HG03378 (cell line): ENCODE data around the gene CTDP1.

Source experiments
- ATAC-seq: cut with Tn5 transposase; IDR thresholded peaks from one replicate; pipeline ENCODE4 v1.9.1; 2021; ENCODE audit warnings: mild to moderate bottlenecking, moderate library complexity; ENCODE audit not compliant: unreplicated experiment

CTDP1 gene

DNA sequence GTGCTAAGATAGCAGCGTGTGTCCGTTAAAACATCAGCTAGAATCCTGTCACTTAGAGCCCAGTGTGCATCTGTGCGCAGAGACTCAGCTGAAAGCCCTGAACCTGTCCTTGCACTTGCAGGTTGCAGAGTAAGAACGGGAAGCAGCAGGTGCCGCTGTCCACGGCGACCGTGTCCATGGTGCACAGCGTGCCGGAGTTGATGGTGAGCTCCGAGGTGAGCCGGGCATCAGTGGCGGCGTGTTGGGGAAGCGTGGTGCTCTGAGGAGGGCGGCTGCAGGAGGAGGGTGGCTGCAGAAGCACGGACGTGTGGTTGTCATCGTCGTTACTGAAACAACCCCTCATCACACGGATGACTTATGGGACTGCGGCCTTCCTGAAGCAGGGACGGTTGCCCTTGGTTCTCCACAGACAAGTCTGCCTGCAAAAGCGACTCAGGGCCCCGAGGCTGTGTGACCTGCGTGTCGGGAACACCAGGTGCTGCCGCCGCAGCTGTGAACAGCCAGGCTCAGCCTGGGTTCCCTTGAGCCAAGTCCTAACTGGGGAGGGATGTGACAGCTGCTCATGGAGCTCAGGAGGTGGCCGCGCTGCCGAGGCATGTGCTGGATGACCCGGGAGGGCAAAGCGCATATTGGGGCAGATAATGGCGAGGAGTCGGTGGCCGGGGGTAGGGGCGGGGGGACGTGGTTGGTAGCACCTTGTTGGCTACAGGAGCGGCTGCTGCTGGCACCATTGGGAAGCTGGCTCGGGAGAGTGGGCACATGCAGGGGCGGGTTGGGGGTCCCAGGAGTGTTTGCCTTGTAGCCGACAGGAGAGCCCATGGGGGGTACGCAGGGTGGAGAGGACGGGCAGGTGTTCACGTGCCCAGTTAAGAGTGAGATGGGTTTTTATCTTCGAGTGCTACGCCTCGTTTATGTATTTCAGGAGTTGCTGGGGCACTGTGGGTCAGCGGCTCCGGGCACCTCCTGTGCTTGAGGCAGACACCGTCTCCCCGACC, 16.6 kb downstream of the CTDP1 start:
- no peak for ATAC-seq

DNA sequence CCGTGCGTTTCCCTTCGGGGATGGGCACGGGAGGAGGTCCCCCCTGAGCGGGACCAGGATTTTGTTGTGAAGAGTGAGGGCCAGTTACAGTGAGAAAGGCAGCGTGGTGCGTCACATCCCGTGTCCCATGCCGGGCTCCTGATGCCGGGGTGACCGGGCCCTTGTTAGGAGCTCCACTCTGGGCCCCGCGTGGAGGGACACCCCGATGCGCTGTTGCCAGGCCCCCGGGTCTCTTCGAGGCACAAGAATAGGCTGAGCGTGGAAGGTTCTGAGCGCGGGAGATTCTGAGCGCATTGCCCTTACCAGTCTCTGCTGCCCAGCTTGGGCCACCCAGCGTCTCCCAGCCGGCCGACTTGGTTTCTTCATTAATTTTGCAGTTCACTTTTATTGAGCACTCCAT, 17.6 kb downstream of the CTDP1 start:
- ATAC-seq: no peak

DNA sequence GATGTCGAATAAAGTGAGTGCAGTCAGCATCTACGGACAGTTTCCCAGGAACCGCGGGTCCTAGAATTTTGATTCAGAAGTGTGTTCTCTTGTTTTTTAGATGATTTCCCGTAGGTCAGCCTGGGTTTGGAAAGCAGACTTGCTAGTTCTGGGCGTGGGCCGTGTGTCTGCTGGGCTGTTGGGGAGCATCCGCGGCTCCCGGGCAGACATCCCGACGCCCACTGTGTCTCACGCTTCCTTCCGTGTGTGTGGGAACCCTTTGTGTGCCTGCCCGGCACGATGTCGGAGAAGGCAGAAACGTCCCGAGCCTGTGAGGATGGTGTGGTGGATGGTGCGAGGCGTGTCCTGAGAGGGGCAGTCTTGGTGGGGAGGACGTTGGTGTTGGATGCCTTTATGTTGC, 18.4 kb downstream of the CTDP1 start:
- no peak for ATAC-seq

DNA sequence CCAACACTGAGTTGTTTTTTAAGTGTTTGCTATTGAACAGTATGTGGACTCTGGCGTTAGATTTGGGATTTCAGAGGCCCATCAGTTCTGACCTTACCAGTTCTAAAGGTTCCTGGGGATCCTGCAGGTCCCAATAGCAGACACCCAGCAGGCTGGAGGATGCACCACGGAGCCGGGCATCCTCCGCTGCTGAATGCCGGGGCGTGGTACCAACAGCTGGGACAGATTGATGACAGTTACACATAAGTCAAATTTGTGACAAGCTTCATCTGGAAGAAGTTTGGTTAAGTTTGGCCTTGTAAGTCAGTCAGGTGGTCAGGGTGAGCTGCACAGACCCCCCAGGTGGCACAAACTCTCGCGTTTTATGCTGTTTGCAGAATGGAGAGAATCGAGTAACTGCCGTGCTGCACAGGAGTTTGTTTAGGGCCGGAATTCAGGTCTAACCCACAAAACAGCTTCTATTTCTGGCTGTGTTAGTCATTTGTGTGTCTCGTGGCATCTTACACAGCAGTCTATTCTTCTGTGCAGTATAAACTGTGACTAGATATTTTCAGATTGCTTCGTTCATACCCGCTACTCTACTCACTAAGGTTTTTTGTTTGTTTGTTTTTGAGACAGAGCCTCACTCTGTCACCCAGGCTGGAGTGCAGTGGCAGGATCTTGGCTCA, 19.2 kb downstream of the CTDP1 start:
- ATAC-seq: no peak

DNA sequence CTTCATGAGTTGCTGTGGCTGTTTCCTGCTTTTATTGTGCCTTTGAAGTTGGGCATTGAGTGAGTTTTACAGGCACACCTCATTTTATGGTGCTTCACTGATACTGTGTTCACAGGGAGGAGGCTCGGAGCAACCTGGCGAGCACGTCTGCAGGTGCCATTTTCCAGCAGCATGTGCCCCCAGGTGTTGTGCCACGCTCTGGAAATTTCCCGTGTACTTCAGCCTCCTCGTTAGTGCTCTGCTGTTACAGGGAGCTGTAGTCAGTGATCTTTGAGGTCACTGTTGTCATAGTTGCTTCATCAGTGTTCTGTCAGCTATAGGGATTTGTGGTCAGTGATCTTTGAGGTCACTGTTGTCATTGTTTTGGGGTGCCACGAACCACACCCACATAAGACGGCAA, 20.1 kb downstream of the CTDP1 start:
- ATAC-seq: no peak

DNA sequence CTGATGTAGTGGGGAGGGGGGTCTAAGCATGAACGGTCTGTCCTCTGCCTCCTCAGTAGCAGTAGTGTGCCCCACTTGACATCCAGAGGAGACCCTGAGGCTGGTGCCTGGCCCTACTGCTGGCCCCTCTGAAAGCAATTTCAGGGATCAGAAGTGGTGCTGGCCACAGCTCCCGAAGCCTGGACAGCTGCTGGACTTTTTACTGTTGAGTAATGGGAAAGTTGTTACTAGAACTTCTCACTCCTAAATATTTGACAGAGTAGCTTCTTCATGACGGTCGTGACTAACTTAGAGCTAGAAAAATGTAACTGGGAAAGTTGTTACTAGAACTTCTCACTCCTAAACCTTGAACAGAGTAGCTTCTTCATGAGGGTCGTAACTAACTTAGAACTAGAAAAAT, 23.3 kb downstream of the CTDP1 start:
- no peak for ATAC-seq

DNA sequence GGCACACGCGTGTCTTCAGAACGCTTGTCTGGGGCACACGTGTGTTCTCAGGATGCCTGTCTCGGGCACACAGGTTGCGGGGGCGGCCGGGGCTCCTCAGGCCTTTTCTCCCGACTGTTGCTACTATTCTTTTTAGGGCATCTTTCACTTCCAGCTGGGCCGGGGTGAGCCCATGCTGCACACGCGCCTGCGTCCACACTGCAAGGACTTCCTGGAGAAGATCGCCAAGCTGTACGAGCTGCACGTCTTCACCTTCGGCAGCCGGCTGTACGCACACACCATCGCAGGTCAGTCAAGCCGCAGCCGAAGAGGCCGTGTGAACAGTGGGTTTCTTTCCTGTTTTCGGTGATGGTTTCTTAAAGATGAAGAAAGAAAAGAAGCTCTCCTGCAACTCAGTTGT, 25.0 kb downstream of the CTDP1 start:
- no peak for ATAC-seq

DNA sequence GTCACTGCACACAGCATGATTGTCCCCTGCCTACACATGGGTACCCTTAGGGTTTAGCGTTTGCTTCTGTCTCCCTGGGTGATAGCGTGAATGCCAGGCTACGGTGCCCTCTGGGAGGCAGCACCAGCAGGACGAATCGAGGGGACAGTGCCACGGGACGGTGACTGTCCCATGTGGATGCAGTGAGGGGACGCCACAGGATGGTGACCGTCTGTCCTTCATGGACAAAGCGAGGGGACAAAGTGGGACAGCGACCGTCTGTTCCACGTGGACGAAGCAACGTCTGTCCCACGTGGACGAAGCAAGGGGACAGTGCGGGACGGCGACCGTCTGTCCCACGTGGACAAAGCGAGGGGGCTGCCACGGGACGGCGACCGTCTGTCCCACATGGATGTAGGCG, 25.7 kb downstream of the CTDP1 start:
- no peak for ATAC-seq

DNA sequence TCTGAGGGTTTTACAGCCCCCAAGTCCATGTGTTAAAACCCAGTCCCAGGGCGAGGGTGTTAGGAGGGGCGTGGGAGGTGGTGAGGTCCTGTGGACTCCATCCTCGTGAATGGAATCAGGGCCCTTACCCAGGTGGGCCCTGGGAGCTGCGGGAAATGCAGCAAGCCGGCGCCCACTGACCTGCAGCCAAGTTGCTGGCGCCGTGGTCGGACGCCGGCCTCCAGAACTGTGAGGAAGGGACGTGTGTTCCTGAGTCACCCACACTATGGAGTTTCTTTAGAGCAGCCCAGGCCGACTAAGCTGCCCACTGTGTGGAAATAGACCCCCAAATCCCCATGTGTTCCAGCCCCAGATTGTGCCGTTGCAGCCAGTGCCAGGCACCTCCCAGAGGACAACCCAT, 26.4 kb downstream of the CTDP1 start:
- ATAC-seq: no peak

DNA sequence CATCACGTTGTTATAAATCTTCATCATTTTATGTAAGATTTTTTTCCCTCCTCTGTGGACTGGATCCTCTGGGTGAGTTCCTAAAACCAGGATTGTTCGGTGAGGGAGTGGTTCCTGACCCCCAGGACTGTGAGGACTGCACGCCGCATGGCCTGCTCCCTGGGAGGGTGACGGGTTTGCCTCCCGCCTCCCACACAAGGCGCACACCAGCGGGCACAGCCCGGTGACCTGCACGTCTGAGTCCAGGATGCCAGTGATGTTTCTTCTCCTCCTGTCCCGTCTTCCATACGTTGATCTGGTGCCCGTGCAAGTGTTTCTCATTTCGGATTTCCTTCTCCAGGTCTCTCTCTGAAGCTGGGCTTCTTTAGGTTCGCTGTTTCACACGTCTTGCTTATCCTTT, 27.1 kb downstream of the CTDP1 start:
- no peak for ATAC-seq

DNA sequence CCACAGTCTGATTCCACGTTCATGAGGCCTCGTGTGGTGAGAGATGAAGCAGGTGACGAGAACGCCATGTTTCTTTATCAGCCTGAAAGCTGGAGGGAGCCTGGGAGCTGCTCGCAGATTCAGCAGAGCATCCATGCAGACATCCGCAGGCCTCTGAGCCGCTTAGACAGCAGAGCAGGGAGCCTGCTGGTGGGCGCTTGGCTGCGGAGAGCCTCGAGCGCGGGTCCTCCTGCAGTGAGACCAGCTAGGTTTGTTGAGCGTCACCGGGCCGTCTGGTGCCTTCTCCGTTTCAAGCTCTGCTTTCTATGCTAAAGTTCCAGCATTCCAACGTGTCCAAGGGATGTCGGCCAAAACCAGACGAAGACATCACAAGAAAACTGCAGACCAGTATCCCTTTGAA, 27.6 kb downstream of the CTDP1 start:
- ATAC-seq: no peak

DNA sequence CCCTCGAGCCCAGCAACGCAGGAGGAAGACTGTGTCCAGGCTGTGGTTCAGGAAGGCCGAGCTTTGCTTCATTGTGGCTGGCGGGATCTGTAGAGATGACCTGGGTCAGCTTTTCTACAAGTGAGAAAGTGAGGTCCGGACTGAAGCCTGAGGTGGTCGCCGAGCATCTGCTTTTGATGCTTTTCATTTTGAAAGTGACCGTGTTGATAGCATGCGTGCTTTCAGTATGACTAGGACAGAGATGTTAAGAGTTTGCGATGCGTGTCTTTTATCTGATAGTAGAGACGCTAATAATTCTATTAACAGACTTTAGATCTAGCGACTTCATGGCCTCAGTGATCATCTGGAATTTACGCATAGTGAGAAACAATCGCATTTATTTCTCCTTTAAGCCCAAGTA, 28.1 kb downstream of the CTDP1 start:
- no peak for ATAC-seq

DNA sequence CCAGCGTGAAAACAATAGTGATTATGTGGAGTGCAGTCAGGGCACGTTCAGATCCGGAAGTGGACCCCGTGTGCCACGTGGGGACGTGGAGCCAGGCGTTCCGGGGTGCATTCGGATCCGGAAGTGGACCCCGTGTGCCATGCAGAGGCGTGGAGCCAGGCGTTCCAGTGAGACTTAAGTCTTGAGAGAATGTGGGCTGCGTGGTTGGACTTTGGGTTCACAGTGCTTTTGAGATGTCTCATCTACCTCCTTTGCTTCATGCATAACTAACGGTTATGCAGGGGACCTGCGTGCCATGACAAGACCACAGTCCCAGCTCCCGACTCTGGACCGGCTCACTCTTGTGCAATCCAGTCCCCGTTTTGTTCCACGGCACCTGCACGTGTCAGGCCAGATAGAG, 28.8 kb downstream of the CTDP1 start:
- ATAC-seq: no peak

DNA sequence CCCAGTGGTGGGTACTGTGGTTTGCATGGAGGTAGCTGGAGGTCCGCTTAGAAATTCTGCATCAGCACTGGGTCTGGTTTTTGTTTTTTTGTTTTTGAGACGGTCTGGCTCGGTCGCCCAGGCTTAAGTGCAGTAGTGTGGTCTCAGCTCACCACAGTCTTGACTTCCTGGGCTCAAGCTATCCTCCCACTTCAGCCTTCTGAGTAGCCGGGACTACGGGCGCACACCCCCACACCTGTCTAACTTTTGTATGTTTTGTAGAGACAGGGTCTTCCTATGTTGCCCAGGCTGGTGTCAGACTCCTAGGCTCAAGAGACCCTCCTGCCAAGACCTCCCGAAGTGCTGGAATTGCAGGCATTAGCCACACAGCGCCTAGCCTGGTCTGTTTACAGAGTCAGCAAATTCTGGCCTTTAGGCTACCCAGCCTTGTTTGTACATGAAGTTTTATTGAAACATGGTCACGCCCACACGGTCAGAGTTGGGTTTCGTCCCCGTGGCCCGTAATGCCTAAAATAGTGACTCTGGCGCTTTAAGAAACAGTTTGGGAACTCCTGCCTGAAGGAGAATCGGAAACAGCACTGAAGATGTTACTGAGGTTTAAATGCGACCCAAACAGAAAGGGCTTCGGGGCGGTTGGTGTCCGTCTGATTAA, 32.7 kb downstream of the CTDP1 start:
- no peak for ATAC-seq

DNA sequence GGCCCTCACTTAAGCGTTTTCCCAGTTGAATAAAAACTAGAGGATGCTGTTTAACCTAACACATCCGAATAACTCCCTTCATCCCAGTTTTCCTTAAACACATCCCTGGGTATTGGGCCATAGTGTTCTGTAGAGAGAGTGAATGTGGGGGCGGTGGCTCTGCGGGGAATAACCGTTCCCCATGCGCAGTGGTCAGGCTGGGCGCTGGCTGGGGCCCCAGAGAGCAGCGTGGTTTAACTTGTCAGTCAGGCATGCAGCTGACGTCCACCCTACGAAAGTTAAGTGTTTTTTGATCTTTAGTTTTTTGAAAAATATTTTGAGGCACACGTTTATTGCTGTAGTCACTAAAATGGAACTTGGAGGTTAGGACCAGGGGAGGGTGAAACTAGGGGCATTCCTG, 33.7 kb downstream of the CTDP1 start:
- ATAC-seq: no peak

DNA sequence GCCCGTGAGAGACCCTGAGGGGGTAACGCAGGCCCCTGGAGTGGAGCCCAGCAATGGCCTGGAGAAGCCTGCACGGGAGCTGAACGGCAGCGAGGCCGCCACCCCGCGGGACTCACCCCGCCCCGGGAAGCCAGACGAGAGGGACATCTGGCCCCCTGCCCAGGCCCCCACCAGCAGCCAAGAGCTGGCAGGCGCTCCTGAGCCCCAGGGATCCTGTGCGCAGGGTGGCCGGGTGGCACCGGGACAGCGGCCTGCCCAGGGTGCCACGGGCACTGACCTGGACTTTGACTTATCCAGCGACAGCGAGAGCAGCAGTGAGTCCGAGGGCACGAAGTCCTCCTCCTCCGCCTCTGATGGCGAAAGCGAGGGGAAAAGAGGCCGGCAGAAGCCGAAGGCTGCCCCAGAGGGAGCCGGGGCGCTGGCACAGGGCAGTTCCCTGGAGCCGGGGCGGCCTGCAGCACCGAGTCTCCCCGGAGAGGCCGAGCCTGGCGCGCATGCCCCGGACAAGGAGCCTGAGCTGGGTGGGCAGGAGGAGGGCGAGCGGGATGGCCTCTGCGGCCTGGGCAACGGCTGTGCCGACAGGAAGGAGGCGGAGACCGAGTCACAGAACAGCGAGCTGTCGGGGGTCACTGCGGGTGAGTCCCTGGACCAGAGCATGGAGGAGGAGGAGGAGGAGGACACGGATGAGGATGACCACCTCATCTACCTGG, 35.1 kb downstream of the CTDP1 start:
- ATAC-seq: no peak

DNA sequence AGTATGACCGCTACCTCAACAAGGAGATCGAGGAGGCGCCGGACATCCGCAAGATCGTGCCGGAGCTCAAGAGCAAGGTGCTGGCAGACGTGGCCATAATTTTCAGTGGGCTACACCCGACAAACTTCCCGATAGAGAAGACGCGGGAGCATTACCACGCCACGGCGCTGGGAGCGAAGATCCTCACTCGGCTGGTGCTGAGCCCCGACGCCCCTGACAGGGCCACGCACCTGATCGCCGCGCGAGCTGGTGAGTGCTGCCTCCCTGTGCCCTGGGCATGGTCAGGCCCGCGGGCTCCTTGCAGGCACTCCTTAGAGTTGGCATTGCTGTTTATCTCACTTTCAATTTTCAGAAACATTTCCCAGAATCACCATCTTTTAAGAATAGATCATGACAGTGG, 35.7 kb downstream of the CTDP1 start:
- ATAC-seq: no peak

DNA sequence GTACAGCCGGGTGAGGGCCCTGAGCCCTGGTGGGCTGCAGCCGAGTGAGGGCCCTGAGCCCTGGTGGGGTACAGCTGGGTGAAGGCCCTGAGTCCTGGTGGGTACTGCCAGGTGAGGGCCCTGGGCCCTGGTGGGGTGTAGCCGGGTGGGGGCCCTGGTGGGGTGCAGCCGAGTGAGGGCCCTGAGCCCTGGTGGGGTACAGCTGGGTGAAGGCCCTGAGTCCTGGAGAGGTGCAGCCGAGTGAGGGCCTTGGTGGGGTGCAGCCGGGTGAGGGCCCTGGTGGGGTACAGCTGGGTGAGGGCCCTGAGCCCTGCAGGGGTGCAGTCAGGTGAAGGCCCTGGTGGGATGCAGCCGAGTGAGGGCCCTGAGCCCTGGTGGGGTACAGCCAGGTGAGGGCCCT, 37.5 kb downstream of the CTDP1 start:
- ATAC-seq: no peak

DNA sequence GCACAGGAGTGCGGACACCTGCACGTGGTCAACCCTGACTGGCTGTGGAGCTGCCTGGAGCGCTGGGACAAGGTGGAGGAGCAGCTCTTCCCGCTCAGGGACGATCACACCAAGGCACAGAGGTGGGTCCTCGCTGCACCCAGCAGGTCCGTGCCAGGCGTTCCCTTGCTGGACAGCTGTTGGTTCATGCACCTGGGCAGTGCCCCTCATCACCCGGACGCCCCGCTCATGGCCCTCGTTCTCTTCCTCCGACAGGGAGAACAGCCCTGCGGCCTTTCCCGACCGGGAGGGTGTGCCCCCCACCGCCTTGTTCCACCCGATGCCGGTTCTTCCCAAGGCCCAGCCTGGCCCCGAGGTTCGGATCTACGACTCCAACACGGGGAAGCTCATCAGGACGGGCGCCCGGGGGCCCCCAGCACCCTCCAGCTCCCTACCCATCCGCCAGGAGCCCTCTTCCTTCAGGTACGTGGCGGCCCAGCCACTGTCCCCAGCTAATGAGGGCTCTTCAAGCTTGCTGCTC, 38.0 kb downstream of the CTDP1 start:
- no peak for ATAC-seq

DNA sequence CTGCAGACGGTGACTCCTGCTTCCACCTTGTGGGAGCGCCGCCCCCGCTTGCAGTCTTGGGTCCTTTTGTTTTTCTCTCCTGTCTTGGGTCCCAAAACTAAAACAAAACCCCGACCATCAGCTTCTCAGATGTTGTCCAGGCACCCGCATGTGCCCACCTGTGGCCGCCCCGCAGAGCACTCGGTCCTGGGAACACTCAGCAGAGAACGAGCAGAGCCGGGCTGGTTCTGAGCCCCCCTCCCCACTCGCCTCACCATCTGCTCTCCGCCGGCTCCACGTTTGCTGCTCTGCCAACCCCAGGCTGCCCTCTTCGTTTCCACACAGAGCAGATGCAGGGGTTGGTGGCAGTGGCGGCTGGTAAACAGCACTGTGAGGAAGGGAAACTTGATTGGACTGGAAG, 38.5 kb downstream of the CTDP1 start:
- no peak for ATAC-seq

DNA sequence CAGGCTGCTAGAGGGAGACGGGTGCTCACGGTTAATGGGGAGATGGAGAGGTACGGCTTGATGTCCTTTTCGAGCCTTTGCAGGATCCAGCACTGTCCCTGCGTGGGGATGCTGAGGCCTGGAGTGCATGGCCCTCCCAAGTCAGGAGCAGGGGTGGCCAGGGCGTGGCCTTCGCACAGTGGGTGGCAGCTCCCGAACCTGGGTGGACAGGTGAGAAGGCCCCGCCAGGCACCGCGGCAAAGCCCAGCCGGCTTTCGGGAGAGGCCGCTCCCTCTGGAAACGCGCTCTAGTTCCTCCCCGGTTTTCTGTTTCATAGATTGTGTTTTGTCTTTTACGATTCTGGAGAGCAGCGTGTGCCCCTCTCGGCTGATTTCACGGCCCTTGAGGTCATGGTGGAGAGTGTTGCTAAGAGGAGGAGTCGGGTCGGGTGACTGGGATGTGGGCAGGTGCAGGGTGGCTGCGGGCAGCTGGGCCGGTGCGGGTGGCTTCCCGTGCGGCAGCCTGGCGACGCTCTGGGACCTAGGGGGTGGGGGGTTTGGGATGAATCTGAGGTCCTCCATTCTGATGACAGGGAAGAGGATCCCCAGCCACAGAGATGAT, 39.4 kb downstream of the CTDP1 start:
- ATAC-seq: no peak
